Upper lobe of left lung (tissue), 6 donors: Measurements from ENCODE around the gene HNRNPM. TPM values are rescaled to one million over a fixed set of nuclear protein-coding genes. Genes with fewer than 3 reads are reported as not detected.
A peak's percentile ranks its signal among the peaks of the same experiment; 100 is the strongest.

Source experiments
- ATAC-seq, 2 donors: fragments of 200-7000 bp; cut with Tn5 transposase; one replicate each; pipeline ENCODE4 v1.9.1; 2022; ENCODE audit warnings: mild to moderate bottlenecking in 2 of 2, moderate library complexity in 2 of 2; ENCODE audit not compliant: low FRiP score in 2 of 2
- DNase-seq, 2 donors: peaks; one replicate each; pipeline ENCODE4 v3.0.0-alpha.2; 2019 to 2020
- H3K27ac ChIP-seq, 4 donors: fragments of 200-600 bp; sonication (generic); one replicate each; pipeline ENCODE4 v1.5.1; 2016 to 2019
- H3K27me3 ChIP-seq, 4 donors: fragments of 200-600 bp; sonication (generic); one replicate each; pipeline ENCODE4 v1.5.1; 2017 to 2019
- H3K36me3 ChIP-seq, 4 donors: fragments of 200-600 bp; sonication (generic); one replicate each; pipeline ENCODE4 v1.5.1; 2016 to 2019
- H3K4me1 ChIP-seq, 4 donors: fragments of 200-600 bp; sonication (generic); one replicate each; pipeline ENCODE4 v1.5.1; 2018 to 2019
- H3K4me3 ChIP-seq, 4 donors: fragments of 200-600 bp; sonication (generic); one replicate each; pipeline ENCODE4 v1.5.1; 2017 to 2019; ENCODE audit warnings: mild to moderate bottlenecking in 2 of 4, moderate library complexity in 1 of 4
- H3K9me3 ChIP-seq, 4 donors: fragments of 200-600 bp; sonication (generic); one replicate each; pipeline ENCODE4 v1.5.1; 2018 to 2019
- EP300 ChIP-seq, 4 donors: sonication (generic); formaldehyde crosslinking; IDR thresholded peaks; one replicate each; pipeline ENCODE4 v1.5.1; 2017; ENCODE audit warnings: antibody characterized with exemption in 4 of 4, control low read depth in 2 of 4
- POLR2A ChIP-seq, 4 donors: fragments of 450-650 bp; IDR thresholded peaks; one replicate each; pipeline ENCODE4 v1.5.1; 2016 to 2017; ENCODE audit warnings: antibody characterized with exemption in 4 of 4, mild to moderate bottlenecking in 2 of 4
- POLR2AphosphoS5 ChIP-seq, 2 donors: sonication (generic); formaldehyde crosslinking; IDR thresholded peaks; one replicate each; pipeline ENCODE4 v1.5.1; 2017; ENCODE audit warnings: antibody characterized with exemption in 2 of 2
- WGBS, 2 donors: methylation state at CpG; one replicate each; pipeline ENCODE4 v1.1.5; 2017 to 2018; 5-methylcytosine and 5-hydroxymethylcytosine counted together
- total RNA-seq, 6 donors: library from RNA; depleted of rRNA in 4 of 6; stranded (reverse); fragments of >200 nt in 4 of 6; gene quantifications; one replicate each; pipeline versions ENCODE4 v1.1.0 to v1.2.1, GENCODE V29; 2016 to 2021
- TF ChIP-seq, protein P1 (sequence below), 6 experiments: fragments of 450-650 bp in 4 of 6; fragments of 200-600 bp in 2 of 6; sonication (generic) in 2 of 6; IDR thresholded peaks; one replicate each; pipeline ENCODE4 v1.5.1; 2016 to 2019; ENCODE audit warnings: antibody characterized with exemption in 6 of 6
- donor health status: DM: no; HTN: no; CAD: no; lungs with moderate emphysema.
- donor health status: DM: no; HTN: yes; CAD: no; lungs with severe emphysema.

HNRNPM gene
- total RNA-seq, 6 donors from 2014 or later: 95.2 to 188 (median 149) TPM

DNA sequence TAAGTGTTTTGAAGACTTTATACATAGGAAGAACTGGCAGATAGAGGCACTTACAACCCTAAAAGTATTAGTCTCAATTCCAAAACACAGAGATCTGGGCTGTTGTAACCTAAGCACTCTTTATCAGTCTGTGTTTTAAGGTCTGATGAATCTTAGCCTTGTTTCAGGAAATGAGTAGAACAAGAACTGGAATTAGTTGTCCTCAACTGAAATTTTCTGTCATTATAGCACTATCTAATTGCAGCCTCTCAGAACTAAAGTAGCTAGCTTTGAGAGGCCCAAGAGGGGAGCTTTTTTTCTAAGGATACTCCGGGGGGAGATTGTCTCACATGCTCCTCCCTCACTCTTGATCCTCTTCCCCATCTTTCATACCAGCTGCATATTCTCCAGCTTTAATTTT, 13.1 kb downstream of the HNRNPM start:
- 60 to 65% methylated on average over 1 of the region's 1 CpG for WGBS, 2 donors
- ATAC-seq (no peak), DNase-seq (no peak)
- Histone ChIP-seq H3K27ac (peak overlapping the region; percentile 17 to 60 (median 41)), H3K4me1 (peaks cover 69 to 83% (median 75%) of the 10 kb centered on the region in 4 donors), H3K9me3 (no peaks in the 10 kb centered on the region), H3K27me3 (no peaks in the 10 kb centered on the region), H3K4me3 (no peak overlapping the region), H3K36me3 (peaks cover 0 to 36% (median 14%) of the 10 kb centered on the region in 4 donors)
- no peak for TF ChIP-seq POLR2A (IDR thresholded peaks at IDR 0.05)
- no peak for TF ChIP-seq EP300 (IDR thresholded peaks at IDR 0.05)
- no peak for TF ChIP-seq POLR2AphosphoS5 (IDR thresholded peaks at IDR 0.05)
- TF ChIP-seq, protein P1, sequence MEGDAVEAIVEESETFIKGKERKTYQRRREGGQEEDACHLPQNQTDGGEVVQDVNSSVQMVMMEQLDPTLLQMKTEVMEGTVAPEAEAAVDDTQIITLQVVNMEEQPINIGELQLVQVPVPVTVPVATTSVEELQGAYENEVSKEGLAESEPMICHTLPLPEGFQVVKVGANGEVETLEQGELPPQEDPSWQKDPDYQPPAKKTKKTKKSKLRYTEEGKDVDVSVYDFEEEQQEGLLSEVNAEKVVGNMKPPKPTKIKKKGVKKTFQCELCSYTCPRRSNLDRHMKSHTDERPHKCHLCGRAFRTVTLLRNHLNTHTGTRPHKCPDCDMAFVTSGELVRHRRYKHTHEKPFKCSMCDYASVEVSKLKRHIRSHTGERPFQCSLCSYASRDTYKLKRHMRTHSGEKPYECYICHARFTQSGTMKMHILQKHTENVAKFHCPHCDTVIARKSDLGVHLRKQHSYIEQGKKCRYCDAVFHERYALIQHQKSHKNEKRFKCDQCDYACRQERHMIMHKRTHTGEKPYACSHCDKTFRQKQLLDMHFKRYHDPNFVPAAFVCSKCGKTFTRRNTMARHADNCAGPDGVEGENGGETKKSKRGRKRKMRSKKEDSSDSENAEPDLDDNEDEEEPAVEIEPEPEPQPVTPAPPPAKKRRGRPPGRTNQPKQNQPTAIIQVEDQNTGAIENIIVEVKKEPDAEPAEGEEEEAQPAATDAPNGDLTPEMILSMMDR (IDR thresholded peaks at IDR 0.05): no peak

DNA sequence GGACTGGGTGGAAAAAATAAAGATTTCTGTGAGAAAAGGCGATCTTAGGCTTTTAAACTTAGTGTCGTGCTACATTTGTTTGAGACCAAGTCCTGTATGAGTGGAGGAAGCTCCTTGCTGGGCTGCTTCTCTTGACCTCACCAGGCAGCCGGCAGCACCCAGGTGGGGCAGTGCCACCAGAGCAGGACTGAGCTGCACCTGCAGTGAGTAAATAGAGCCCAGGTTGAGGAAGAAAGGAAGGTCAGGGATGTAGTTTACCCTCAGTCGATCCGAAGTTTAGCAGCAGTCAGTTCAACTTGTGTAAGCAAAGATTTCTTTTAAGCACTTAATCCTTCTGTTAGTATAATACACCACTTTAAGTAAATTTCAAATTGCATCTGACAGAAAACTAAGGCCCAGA, 13.6 kb downstream of the HNRNPM start:
- Histone ChIP-seq H3K27me3 (no peaks in the 10 kb centered on the region), H3K4me3 (no peak overlapping the region), H3K36me3 (peaks cover 0 to 33% (median 12%) of the 10 kb centered on the region in 4 donors), H3K4me1 (peaks cover 68 to 83% (median 74%) of the 10 kb centered on the region in 4 donors), H3K27ac (peak overlapping the region; percentile 17 to 60 (median 41)), H3K9me3 (no peaks in the 10 kb centered on the region)
- DNase-seq: peak in 1 of 2 donors; percentile 64
- TF ChIP-seq POLR2A (IDR thresholded peaks at IDR 0.05) (no peak), EP300 (IDR thresholded peaks at IDR 0.05) (no peak), POLR2AphosphoS5 (IDR thresholded peaks at IDR 0.05) (no peak)
- TF ChIP-seq, protein P1 (IDR thresholded peaks at IDR 0.05): no peak
- ATAC-seq: peak in 1 of 2 donors; percentile 31
- WGBS, 2 donors: 43 to 70% methylated on average over 5 of the region's 5 CpGs

DNA sequence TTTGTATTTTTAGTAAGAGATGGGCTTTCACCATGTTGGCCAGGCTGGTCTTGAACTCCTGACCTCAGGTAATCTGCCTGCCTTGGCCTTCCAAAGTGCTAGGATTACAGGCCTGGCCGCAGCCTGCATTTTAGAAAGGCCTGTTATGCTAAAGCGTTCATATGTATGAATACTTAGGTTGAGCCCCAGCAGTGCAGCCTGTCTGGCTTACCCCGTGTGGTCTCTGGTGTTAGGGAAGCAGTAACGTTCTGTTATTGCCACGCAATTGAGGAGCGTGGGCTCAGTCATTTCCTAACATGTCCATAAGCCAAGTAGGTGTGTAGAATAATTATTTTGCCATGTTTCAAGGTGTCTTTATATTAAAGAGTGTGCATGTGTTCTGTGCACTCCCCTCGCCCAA, 14.3 kb downstream of the HNRNPM start:
- no peaks in the 10 kb centered on the region for H3K27me3 ChIP-seq
- peak overlapping the region; percentile 47 to 67 (median 54) for H3K27ac ChIP-seq
- H3K4me3 ChIP-seq: no peak overlapping the region
- ATAC-seq (no peak), DNase-seq (no peak)
- H3K4me1 ChIP-seq: peaks cover 61 to 81% (median 69%) of the 10 kb centered on the region in 4 donors
- H3K36me3 ChIP-seq: peaks cover 3 to 40% (median 15%) of the 10 kb centered on the region in 4 donors
- no peak for TF ChIP-seq EP300 (IDR thresholded peaks at IDR 0.05)
- TF ChIP-seq POLR2A (IDR thresholded peaks at IDR 0.05): no peak
- no peak for TF ChIP-seq POLR2AphosphoS5 (IDR thresholded peaks at IDR 0.05)
- WGBS, 2 donors: 54 to 71% methylated on average over 7 of the region's 7 CpGs
- no peaks in the 10 kb centered on the region for H3K9me3 ChIP-seq

DNA sequence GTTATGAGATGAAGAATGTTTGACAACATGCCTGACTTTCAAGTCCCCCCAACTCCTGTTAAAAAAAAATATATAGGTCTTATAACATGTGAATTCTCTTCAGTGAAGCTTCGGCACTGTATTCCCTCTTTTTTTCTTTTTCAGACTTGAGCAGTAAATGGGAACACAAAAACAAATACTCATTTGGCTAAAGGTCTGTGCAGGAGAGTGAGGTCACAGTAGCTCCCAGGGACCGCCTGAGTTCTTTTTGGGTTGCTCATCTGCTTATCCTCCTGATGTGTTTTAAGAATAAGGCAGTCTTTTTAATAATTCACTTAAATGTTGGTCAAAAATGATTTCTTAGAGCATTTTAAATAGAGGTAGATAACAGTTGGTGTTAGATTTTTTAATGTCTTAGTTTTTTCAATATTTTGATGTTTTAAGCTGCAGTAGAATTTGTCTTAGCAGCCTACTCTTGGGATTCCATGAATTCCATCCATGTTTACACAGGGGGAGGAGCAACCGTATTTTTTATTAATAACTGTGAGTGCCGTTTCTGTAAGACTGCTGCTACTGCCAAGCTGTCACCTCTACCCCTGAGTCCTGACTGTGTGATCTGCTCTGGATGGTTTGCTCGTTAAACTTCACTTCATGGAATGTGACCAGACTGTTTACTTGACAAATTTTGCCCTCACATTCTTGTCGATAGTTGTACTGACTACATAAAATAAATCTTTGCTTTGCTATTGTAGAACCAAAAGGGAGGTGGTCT, 14.9 kb downstream of the HNRNPM start:
- TF ChIP-seq POLR2AphosphoS5 (IDR thresholded peaks at IDR 0.05): no peak
- TF ChIP-seq POLR2A (IDR thresholded peaks at IDR 0.05): no peak
- TF ChIP-seq EP300 (IDR thresholded peaks at IDR 0.05): no peak
- TF ChIP-seq, protein P1 (IDR thresholded peaks at IDR 0.05): no peak
- no peak for DNase-seq
- Histone ChIP-seq H3K27ac (peak overlapping the region; percentile 47 to 67 (median 54)), H3K9me3 (no peaks in the 10 kb centered on the region), H3K36me3 (peaks cover 4 to 46% (median 21%) of the 10 kb centered on the region in 4 donors), H3K4me1 (peaks cover 58 to 75% (median 65%) of the 10 kb centered on the region in 4 donors), H3K27me3 (no peaks in the 10 kb centered on the region), H3K4me3 (no peak overlapping the region)
- WGBS, 2 donors: 34 to 54% methylated on average over 6 of the region's 6 CpGs
- ATAC-seq: peak; percentile 77 to 86

DNA sequence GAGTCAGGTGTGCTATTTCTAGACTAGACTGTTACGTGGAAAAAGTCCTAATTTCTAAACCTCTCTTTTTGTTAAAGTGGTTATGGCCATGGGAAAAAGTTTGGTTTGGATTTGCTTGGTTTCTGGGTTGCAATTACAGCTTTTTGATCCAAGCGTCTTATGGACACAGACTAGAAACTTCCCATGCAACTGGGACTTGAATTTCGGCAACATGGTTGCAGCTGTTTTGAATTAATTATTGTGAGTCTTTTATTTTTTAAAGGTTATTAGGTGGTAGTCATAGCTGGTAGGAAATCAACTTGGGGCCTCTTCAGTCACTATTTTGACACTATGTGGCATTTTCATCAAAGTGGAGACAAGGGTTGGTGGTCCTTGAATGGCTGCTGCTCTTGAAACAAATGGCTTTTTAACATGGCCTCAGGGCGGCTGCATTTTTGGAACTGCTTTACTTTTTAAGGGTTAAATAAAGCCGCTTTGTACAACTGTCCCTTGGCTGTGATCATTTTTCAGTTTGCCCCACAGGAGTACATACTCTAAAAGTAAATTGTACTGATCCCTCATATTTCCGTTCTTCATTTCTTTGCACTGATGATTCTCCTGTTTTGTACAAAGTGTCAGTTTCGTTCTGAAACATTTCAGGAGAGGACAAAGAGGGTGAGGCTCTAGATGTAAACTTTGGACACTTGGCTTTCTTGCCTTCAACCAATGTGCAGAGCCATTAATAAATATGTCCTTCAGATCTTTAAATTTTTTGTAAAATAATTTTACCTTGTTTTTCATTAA, 15.9 kb downstream of the HNRNPM start:
- Histone ChIP-seq H3K36me3 (peaks cover 11 to 48% (median 32%) of the 10 kb centered on the region in 4 donors), H3K4me1 (peaks cover 58 to 69% (median 65%) of the 10 kb centered on the region in 4 donors), H3K9me3 (no peaks in the 10 kb centered on the region), H3K27ac (peak overlapping the region; percentile 22 to 57 (median 50)), H3K4me3 (no peak overlapping the region), H3K27me3 (no peaks in the 10 kb centered on the region)
- ATAC-seq (no peak), DNase-seq (no peak)
- TF ChIP-seq, protein P1 (IDR thresholded peaks at IDR 0.05): no peak
- no peak for TF ChIP-seq POLR2A (IDR thresholded peaks at IDR 0.05)
- TF ChIP-seq EP300 (IDR thresholded peaks at IDR 0.05): no peak
- no peak for TF ChIP-seq POLR2AphosphoS5 (IDR thresholded peaks at IDR 0.05)
- 63 to 77% methylated on average over 7 of the region's 7 CpGs for WGBS, 2 donors
